ENCODE results near the gene ITGAX. TPM values are rescaled to one million over a fixed set of nuclear protein-coding genes. Genes with fewer than 3 reads are reported as not detected.
"Not testable (repeated sequence)": the region's sequence is repeated elsewhere in the genome, so short reads cannot be mapped to it uniquely, and the experiment has no call there.

The ITGAX gene
- total RNA-seq, 2 donors from 2014 or later, result 4.6 to 16.0 TPM

- Mint-ChIP-seq H3K27me3 (peaks cover 40% of the 10 kb centered on the region), H3K36me3 (ENCODE audit: low read depth) (peaks cover 11% of the 10 kb centered on the region), H3K4me3 (no peak overlapping the region), H3K4me1 (peaks cover 19% of the 10 kb centered on the region), H3K27ac (no peak overlapping the region)
- ATAC-seq (no peak), DNase-seq (no peak)
- no peaks in the 10 kb centered on the region for H3K9me3 ChIP-seq (ENCODE audit: control insufficient read depth, low read length, poor library complexity, severe bottlenecking)
Measured at GRCh38 chr16:31332544-31332943, 22.4 kb upstream of the ITGAX start.

- DNase-seq (no peak), ATAC-seq (peak; percentile 78)
- H3K4me3 Mint-ChIP-seq, result no peak overlapping the region
- H3K27ac Mint-ChIP-seq, result peak overlapping the region; percentile 75
- no peaks in the 10 kb centered on the region for H3K9me3 ChIP-seq (ENCODE audit: control insufficient read depth, low read length, poor library complexity, severe bottlenecking)
- H3K27me3 Mint-ChIP-seq, result peaks cover 51% of the 10 kb centered on the region
- H3K36me3 Mint-ChIP-seq (ENCODE audit: low read depth), result peaks cover 6% of the 10 kb centered on the region
- H3K4me1 Mint-ChIP-seq, result peaks cover 19% of the 10 kb centered on the region
Measured at GRCh38 chr16:31333686-31334649, 21.0 kb upstream of the ITGAX start.

GRCh38 chr16:31334934-31335333 is 20.0 kb upstream of the ITGAX start:
- peaks cover 6% of the 10 kb centered on the region for H3K36me3 Mint-ChIP-seq (ENCODE audit: low read depth)
- no peak overlapping the region for H3K4me3 Mint-ChIP-seq
- ATAC-seq, result no peak
- DNase-seq, result no peak
- H3K27ac Mint-ChIP-seq, result peak overlapping the region; percentile 75
- peaks cover 19% of the 10 kb centered on the region for H3K4me1 Mint-ChIP-seq
- H3K9me3 ChIP-seq (ENCODE audit: control insufficient read depth, low read length, poor library complexity, severe bottlenecking), result no peaks in the 10 kb centered on the region
- peaks cover 49% of the 10 kb centered on the region for H3K27me3 Mint-ChIP-seq

GRCh38 chr16:31335431-31335830 is 19.5 kb upstream of the ITGAX start:
- no peak for DNase-seq
- H3K4me3 Mint-ChIP-seq, result no peak overlapping the region
- H3K4me1 Mint-ChIP-seq, result peaks cover 18% of the 10 kb centered on the region
- peaks cover 44% of the 10 kb centered on the region for H3K27me3 Mint-ChIP-seq
- H3K9me3 ChIP-seq (ENCODE audit: control insufficient read depth, low read length, poor library complexity, severe bottlenecking), result no peaks in the 10 kb centered on the region
- no peak overlapping the region for H3K27ac Mint-ChIP-seq
- peaks cover 6% of the 10 kb centered on the region for H3K36me3 Mint-ChIP-seq (ENCODE audit: low read depth)
- ATAC-seq, result no peak

- not testable (repeated sequence) for ATAC-seq; H3K4me3 Mint-ChIP-seq; H3K9me3 ChIP-seq (ENCODE audit: control insufficient read depth, low read length, poor library complexity, severe bottlenecking); DNase-seq; H3K27ac Mint-ChIP-seq; H3K4me1 Mint-ChIP-seq; H3K36me3 Mint-ChIP-seq (ENCODE audit: low read depth)
- peaks cover 29% of the 10 kb centered on the region for H3K27me3 Mint-ChIP-seq
Measured at GRCh38 chr16:31338166-31338685, 16.8 kb upstream of the ITGAX start.

GRCh38 chr16:31344712-31345111 is 10.3 kb upstream of the ITGAX start:
- no peak overlapping the region for H3K4me3 Mint-ChIP-seq
- ATAC-seq, result no peak
- H3K4me1 Mint-ChIP-seq, result peaks cover 6% of the 10 kb centered on the region
- no peaks in the 10 kb centered on the region for H3K9me3 ChIP-seq (ENCODE audit: control insufficient read depth, low read length, poor library complexity, severe bottlenecking)
- peaks cover 11% of the 10 kb centered on the region for H3K27me3 Mint-ChIP-seq
- no peaks in the 10 kb centered on the region for H3K36me3 Mint-ChIP-seq (ENCODE audit: low read depth)
- no peak for DNase-seq
- no peak overlapping the region for H3K27ac Mint-ChIP-seq

GRCh38 chr16:31347445-31347844 is 7.5 kb upstream of the ITGAX start:
- no peaks in the 10 kb centered on the region for H3K9me3 ChIP-seq (ENCODE audit: control insufficient read depth, low read length, poor library complexity, severe bottlenecking)
- ATAC-seq, result no peak
- no peaks in the 10 kb centered on the region for H3K36me3 Mint-ChIP-seq (ENCODE audit: low read depth)
- H3K27me3 Mint-ChIP-seq, result peaks cover 24% of the 10 kb centered on the region
- peaks cover 8% of the 10 kb centered on the region for H3K4me1 Mint-ChIP-seq
- no peak for DNase-seq
- H3K27ac Mint-ChIP-seq, result no peak overlapping the region
- no peak overlapping the region for H3K4me3 Mint-ChIP-seq

- ATAC-seq, result no peak
- H3K9me3 ChIP-seq (ENCODE audit: control insufficient read depth, low read length, poor library complexity, severe bottlenecking), result no peaks in the 10 kb centered on the region
- no peak overlapping the region for H3K27ac Mint-ChIP-seq
- H3K4me1 Mint-ChIP-seq, result peaks cover 12% of the 10 kb centered on the region
- H3K27me3 Mint-ChIP-seq, result peaks cover 24% of the 10 kb centered on the region
- no peak for DNase-seq
- peaks cover 6% of the 10 kb centered on the region for H3K36me3 Mint-ChIP-seq (ENCODE audit: low read depth)
- no peak overlapping the region for H3K4me3 Mint-ChIP-seq
Measured at GRCh38 chr16:31348579-31348978, 6.4 kb upstream of the ITGAX start.

GRCh38 chr16:31350275-31351005 is 4.5 kb upstream of the ITGAX start:
- no peak for DNase-seq
- H3K36me3 Mint-ChIP-seq (ENCODE audit: low read depth), result peaks cover 8% of the 10 kb centered on the region
- peaks cover 19% of the 10 kb centered on the region for H3K27me3 Mint-ChIP-seq
- no peaks in the 10 kb centered on the region for H3K9me3 ChIP-seq (ENCODE audit: control insufficient read depth, low read length, poor library complexity, severe bottlenecking)
- H3K4me3 Mint-ChIP-seq, result no peak overlapping the region
- no peak for ATAC-seq
- H3K4me1 Mint-ChIP-seq, result peaks cover 18% of the 10 kb centered on the region
- H3K27ac Mint-ChIP-seq, result no peak overlapping the region

- H3K27me3 Mint-ChIP-seq, result peaks cover 19% of the 10 kb centered on the region
- peaks cover 8% of the 10 kb centered on the region for H3K36me3 Mint-ChIP-seq (ENCODE audit: low read depth)
- DNase-seq (no peak), ATAC-seq (no peak)
- peaks cover 18% of the 10 kb centered on the region for H3K4me1 Mint-ChIP-seq
- H3K27ac Mint-ChIP-seq, result no peak overlapping the region
- no peak overlapping the region for H3K4me3 Mint-ChIP-seq
- H3K9me3 ChIP-seq (ENCODE audit: control insufficient read depth, low read length, poor library complexity, severe bottlenecking), result no peaks in the 10 kb centered on the region
Measured at GRCh38 chr16:31351246-31351941, 3.6 kb upstream of the ITGAX start.

- no peak for DNase-seq
- peaks cover 8% of the 10 kb centered on the region for H3K36me3 Mint-ChIP-seq (ENCODE audit: low read depth)
- ATAC-seq, result peak; percentile 35
- H3K27ac Mint-ChIP-seq, result no peak overlapping the region
- no peaks in the 10 kb centered on the region for H3K9me3 ChIP-seq (ENCODE audit: control insufficient read depth, low read length, poor library complexity, severe bottlenecking)
- no peak overlapping the region for H3K4me3 Mint-ChIP-seq
- H3K27me3 Mint-ChIP-seq, result peaks cover 19% of the 10 kb centered on the region
- H3K4me1 Mint-ChIP-seq, result peaks cover 18% of the 10 kb centered on the region
Measured at GRCh38 chr16:31351942-31352325, 3.0 kb upstream of the ITGAX start.

- Mint-ChIP-seq H3K4me3 (no peak overlapping the region), H3K4me1 (peaks cover 21% of the 10 kb centered on the region), H3K36me3 (ENCODE audit: low read depth) (peaks cover 8% of the 10 kb centered on the region), H3K27ac (peak overlapping the region; percentile 1), H3K27me3 (peaks cover 19% of the 10 kb centered on the region)
- no peaks in the 10 kb centered on the region for H3K9me3 ChIP-seq (ENCODE audit: control insufficient read depth, low read length, poor library complexity, severe bottlenecking)
- DNase-seq (no peak), ATAC-seq (no peak)
Measured at GRCh38 chr16:31352376-31353115, 2.4 kb upstream of the ITGAX start.

Measured in T-helper 17 cell (primary cell).